CMK (cell line): ENCODE data around the gene CD93.

ENCODE experiments used
- DNase-seq: peaks from one replicate; pipeline ENCODE4 v3.0.0-alpha.2; 2010; ENCODE audit warnings: low read depth

The CD93 gene

GRCh38 chr20:23082846-23083552 lies 3.1 kb downstream of the CD93 start:
- no peak for DNase-seq

GRCh38 chr20:23081263-23081819 lies 4.8 kb downstream of the CD93 start:
- DNase-seq: no peak

- no peak for DNase-seq
Observed at GRCh38 chr20:23080521-23080920, 5.6 kb downstream of the CD93 start.

- DNase-seq: no peak
Observed at GRCh38 chr20:23079926-23080325, 6.2 kb downstream of the CD93 start.

GRCh38 chr20:23079016-23079351 lies 7.1 kb downstream of the CD93 start:
- DNase-seq: no peak

GRCh38 chr20:23078351-23079015 lies 7.6 kb downstream of the CD93 start:
- no peak for DNase-seq

GRCh38 chr20:23077277-23077676 lies 8.8 kb downstream of the CD93 start:
- DNase-seq: no peak

- DNase-seq: no peak
Observed at GRCh38 chr20:23074052-23074451, 12.1 kb downstream of the CD93 start.

GRCh38 chr20:23072892-23073586 lies 13.1 kb downstream of the CD93 start:
- DNase-seq: no peak

- DNase-seq: no peak
Observed at GRCh38 chr20:23071996-23072395, 14.1 kb downstream of the CD93 start.

- DNase-seq: no peak
Observed at GRCh38 chr20:23071398-23071797, 14.7 kb downstream of the CD93 start.

GRCh38 chr20:23069108-23069507 lies 17.0 kb downstream of the CD93 start:
- no peak for DNase-seq

- no peak for DNase-seq
Observed at GRCh38 chr20:23068283-23068682, 17.8 kb downstream of the CD93 start.

- no peak for DNase-seq
Observed at GRCh38 chr20:23066772-23067171, 19.4 kb downstream of the CD93 start.

GRCh38 chr20:23065266-23066201 lies 20.6 kb downstream of the CD93 start:
- DNase-seq: no peak

GRCh38 chr20:23063581-23063980 lies 22.5 kb downstream of the CD93 start:
- no peak for DNase-seq

- no peak for DNase-seq
Observed at GRCh38 chr20:23063168-23063567, 23.0 kb downstream of the CD93 start.

GRCh38 chr20:23062632-23063031 lies 23.5 kb downstream of the CD93 start:
- no peak for DNase-seq

- no peak for DNase-seq
Observed at GRCh38 chr20:23061734-23062561, 24.2 kb downstream of the CD93 start.

- no peak for DNase-seq
Observed at GRCh38 chr20:23061262-23061661, 24.9 kb downstream of the CD93 start.

GRCh38 chr20:23060629-23061028 lies 25.5 kb downstream of the CD93 start:
- DNase-seq: no peak
